ENCODE results near the gene BOC.

DNA sequence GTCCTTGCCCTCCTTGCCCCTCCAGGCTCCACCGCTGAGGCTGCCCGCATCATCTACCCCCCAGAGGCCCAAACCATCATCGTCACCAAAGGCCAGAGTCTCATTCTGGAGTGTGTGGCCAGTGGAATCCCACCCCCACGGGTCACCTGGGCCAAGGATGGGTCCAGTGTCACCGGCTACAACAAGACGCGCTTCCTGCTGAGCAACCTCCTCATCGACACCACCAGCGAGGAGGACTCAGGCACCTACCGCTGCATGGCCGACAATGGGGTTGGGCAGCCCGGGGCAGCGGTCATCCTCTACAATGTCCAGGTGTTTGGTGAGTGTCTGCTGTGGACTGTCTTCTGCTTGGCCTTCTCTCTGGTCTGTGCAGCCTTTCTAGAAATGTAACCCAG is 61.0 kb downstream of the BOC start:
- TF ChIP-seq, protein P1, sequence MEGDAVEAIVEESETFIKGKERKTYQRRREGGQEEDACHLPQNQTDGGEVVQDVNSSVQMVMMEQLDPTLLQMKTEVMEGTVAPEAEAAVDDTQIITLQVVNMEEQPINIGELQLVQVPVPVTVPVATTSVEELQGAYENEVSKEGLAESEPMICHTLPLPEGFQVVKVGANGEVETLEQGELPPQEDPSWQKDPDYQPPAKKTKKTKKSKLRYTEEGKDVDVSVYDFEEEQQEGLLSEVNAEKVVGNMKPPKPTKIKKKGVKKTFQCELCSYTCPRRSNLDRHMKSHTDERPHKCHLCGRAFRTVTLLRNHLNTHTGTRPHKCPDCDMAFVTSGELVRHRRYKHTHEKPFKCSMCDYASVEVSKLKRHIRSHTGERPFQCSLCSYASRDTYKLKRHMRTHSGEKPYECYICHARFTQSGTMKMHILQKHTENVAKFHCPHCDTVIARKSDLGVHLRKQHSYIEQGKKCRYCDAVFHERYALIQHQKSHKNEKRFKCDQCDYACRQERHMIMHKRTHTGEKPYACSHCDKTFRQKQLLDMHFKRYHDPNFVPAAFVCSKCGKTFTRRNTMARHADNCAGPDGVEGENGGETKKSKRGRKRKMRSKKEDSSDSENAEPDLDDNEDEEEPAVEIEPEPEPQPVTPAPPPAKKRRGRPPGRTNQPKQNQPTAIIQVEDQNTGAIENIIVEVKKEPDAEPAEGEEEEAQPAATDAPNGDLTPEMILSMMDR (IDR thresholded peaks at IDR 0.05 in 4 of 5, conservative IDR thresholded peaks at IDR 0.05 in 1 of 5), result no peak
- no peak for TF ChIP-seq POLR2A (IDR thresholded peaks at IDR 0.05)
